Fibroblast of lung (primary cell): ENCODE data around the gene ALOX5.
"Not testable (repeated sequence)": the region's sequence is repeated elsewhere in the genome, so short reads cannot be mapped to it uniquely, and the experiment has no call there.

ENCODE experiments used
- CTCF ChIP-seq, 2 donors: IDR thresholded peaks in 1 of 2; conservative IDR thresholded peaks in 1 of 2; 1 replicate in 1 of 2; 2 replicates in 1 of 2; pipeline ENCODE4 v1.5.1; 2011 to 2012; ENCODE audit warnings: low read length in 2 of 2, control low read depth in 1 of 2, inconsistent platforms in 1 of 2, low read depth in 1 of 2, mild to moderate bottlenecking in 1 of 2
- EZH2 ChIP-seq: IDR thresholded peaks from 2 replicates; pipeline ENCODE4 v1.5.1; 2012; ENCODE audit warnings: low read length, control low read depth, mild to moderate bottlenecking; ENCODE audit errors: missing control alignments

GRCh38 chr10:45348196-45348765 is 25.7 kb upstream of the ALOX5 start:
- TF ChIP-seq CTCF (conservative IDR thresholded peaks at IDR 0.05 in 1 of 2, IDR thresholded peaks at IDR 0.05 in 1 of 2; ENCODE audit: low read depth in 1 of 2, low read length in 2 of 2); EZH2: not testable (repeated sequence)
